HepG2 (cell line): ENCODE measurements around the gene SOX4. TPM values are rescaled to one million over a fixed set of nuclear protein-coding genes. Genes with fewer than 3 reads are reported as not detected.

Source experiments
- AKAP8 ChIP-seq: sonication (generic); formaldehyde crosslinking; IDR thresholded peaks from 2 replicates; pipeline ENCODE4 v1.5.1; 2020; ENCODE audit warnings: mild to moderate bottlenecking, missing genetic modification reagents
- ATF2 ChIP-seq: sonication (generic); formaldehyde crosslinking; IDR thresholded peaks from 2 replicates; pipeline ENCODE4 v1.4.0; 2020; ENCODE audit warnings: missing genetic modification reagents
- BCL3 ChIP-seq: sonication (generic); formaldehyde crosslinking; IDR thresholded peaks from 2 replicates; pipeline ENCODE4 v1.5.1; 2020; ENCODE audit warnings: mild to moderate bottlenecking, missing genetic modification reagents, moderate library complexity
- CREB1 ChIP-seq, 2 experiments: fragments of 450-650 bp in 1 of 2; IDR thresholded peaks; 2 replicates each; pipeline ENCODE4 v1.6.1; 2016 to 2017; ENCODE audit warnings: control low read depth in 1 of 2, mild to moderate bottlenecking in 1 of 2, missing compliant biosample characterization in 1 of 2, missing genetic modification characterization in 1 of 2
- FOXA3 ChIP-seq: IDR thresholded peaks from 2 replicates; pipeline ENCODE4 v1.6.1; 2016; ENCODE audit warnings: missing genetic modification reagents, missing compliant biosample characterization
- GLMP ChIP-seq: sonication (generic); formaldehyde crosslinking; IDR thresholded peaks from 2 replicates; pipeline ENCODE4 v1.9.0; 2021; ENCODE audit warnings: missing genetic modification reagents, mild to moderate bottlenecking, borderline replicate concordance
- HOXA5 ChIP-seq: sonication (generic); formaldehyde crosslinking; IDR thresholded peaks from 2 replicates; pipeline ENCODE4 v1.4.0; 2020; ENCODE audit warnings: missing genetic modification reagents
- JUN ChIP-seq: sonication (generic); formaldehyde crosslinking; IDR thresholded peaks from 2 replicates; pipeline ENCODE4 v1.4.0; 2020; ENCODE audit warnings: mild to moderate bottlenecking, missing genetic modification reagents
- KDM3A ChIP-seq: IDR thresholded peaks from 2 replicates; pipeline ENCODE4 v1.6.1; 2018; ENCODE audit warnings: low read depth, missing compliant biosample characterization
- LCORL ChIP-seq, 2 experiments: fragments of 450-650 bp in 1 of 2; sonication (generic) in 1 of 2; formaldehyde crosslinking in 1 of 2; IDR thresholded peaks; 2 replicates each; pipeline versions ENCODE4 v1.5.0 to v1.6.1; 2017 to 2020; ENCODE audit warnings: antibody characterized with exemption in 1 of 2, missing genetic modification reagents in 1 of 2
- MIER3 ChIP-seq: IDR thresholded peaks from 2 replicates; pipeline ENCODE4 v1.6.1; 2016; ENCODE audit warnings: missing compliant biosample characterization, borderline replicate concordance
- NCOA1 ChIP-seq: sonication (generic); formaldehyde crosslinking; IDR thresholded peaks from 2 replicates; pipeline ENCODE4 v1.9.0; 2021; ENCODE audit warnings: missing genetic modification reagents
- PRPF4 ChIP-seq: fragments of 200-400 bp; formaldehyde crosslinking; IDR thresholded peaks from 2 replicates; pipeline ENCODE4 v1.6.1; 2016; ENCODE audit warnings: low read length, low read depth; ENCODE audit not compliant: poor library complexity, severe bottlenecking
- RAD21 ChIP-seq: fragments of 450-650 bp; formaldehyde crosslinking; IDR thresholded peaks from 2 replicates; pipeline ENCODE4 v1.5.0; 2020; ENCODE audit warnings: mild to moderate bottlenecking
- RCOR2 ChIP-seq: IDR thresholded peaks from 2 replicates; pipeline ENCODE4 v1.6.1; 2016; ENCODE audit warnings: missing biosample characterization, missing genetic modification reagents
- REPIN1 ChIP-seq: sonication (generic); formaldehyde crosslinking; IDR thresholded peaks from 2 replicates; pipeline ENCODE4 v1.8.0; 2022; ENCODE audit warnings: missing genetic modification reagents, low read depth, mild to moderate bottlenecking, borderline replicate concordance
- SETDB1 ChIP-seq: sonication (generic); formaldehyde crosslinking; IDR thresholded peaks from 2 replicates; pipeline ENCODE4 v1.5.1; 2020; ENCODE audit warnings: missing genetic modification reagents, mild to moderate bottlenecking, borderline replicate concordance
- SNRNP70 ChIP-seq: fragments of 200-400 bp; formaldehyde crosslinking; IDR thresholded peaks from 2 replicates; pipeline ENCODE4 v1.6.1; 2017; ENCODE audit warnings: mild to moderate bottlenecking, low read depth, low read length, moderate library complexity
- STAG1 ChIP-seq: sonication (generic); formaldehyde crosslinking; IDR thresholded peaks from 2 replicates; pipeline ENCODE4 v1.4.0; 2020; ENCODE audit warnings: missing genetic modification reagents
- XBP1 ChIP-seq: sonication (generic); formaldehyde crosslinking; IDR thresholded peaks from 2 replicates; pipeline ENCODE4 v1.5.0; 2020; ENCODE audit warnings: missing genetic modification reagents
- YY1 ChIP-seq: IDR thresholded peaks from 2 replicates; pipeline ENCODE4 v1.6.1; 2011; ENCODE audit warnings: low read length, low read depth, moderate library complexity, mild to moderate bottlenecking; ENCODE audit not compliant: insufficient read depth, insufficient replicate concordance
- ZNF616 ChIP-seq: sonication (generic); formaldehyde crosslinking; IDR thresholded peaks from 2 replicates; pipeline ENCODE4 v1.5.0; 2020; ENCODE audit warnings: low read depth, mild to moderate bottlenecking, missing genetic modification reagents
- ZSCAN9 ChIP-seq: IDR thresholded peaks from 2 replicates; pipeline ENCODE4 v1.6.1; 2016; ENCODE audit warnings: borderline replicate concordance
- polyA plus RNA-seq, 8 experiments: library from polyadenylated mRNA; depleted of rRNA in 3 of 8; stranded (reverse) in 7 of 8; unstranded in 1 of 8; fragments of >200 nt; fragmentation: Illumina TruSeq in 4 of 8; extraction: Trizol in 4 of 8; gene quantifications; 2 replicates each; pipeline versions ENCODE4 v1.2.1 to v1.2.3, GENCODE V29; 2011 to 2016; ENCODE audit warnings: low read depth in 4 of 8, missing spikeins in 1 of 8, mixed read lengths in 1 of 8; ENCODE audit not compliant: insufficient read depth in 1 of 8
- total RNA-seq, 5 experiments: library from RNA; depleted of rRNA; stranded (reverse); fragments of >200 nt; fragmentation: Illumina TruSeq; extraction: Trizol; gene quantifications; 2 replicates each; pipeline ENCODE4 v1.2.3, GENCODE V29; 2016; ENCODE audit warnings: low read depth in 1 of 5
- TF ChIP-seq, protein P1 (sequence below): sonication (generic); formaldehyde crosslinking; IDR thresholded peaks from 2 replicates; pipeline ENCODE4 v1.4.0; 2020; ENCODE audit warnings: missing genetic modification reagents

SOX4 gene
- total and polyA plus RNA-seq, 2 of the 13 experiments (the other 11 are each of a cell fraction or from before 2014, with no cell fraction given), result 2.6 to 3.4 TPM

- TF ChIP-seq HOXA5 (CRISPR knock-in tag) (peak; percentile 65; the same call in 1 of the 2 replicates), BCL3 (CRISPR knock-in tag) (no peak), SETDB1 (CRISPR knock-in tag) (no peak), KDM3A (CRISPR knock-in tag) (peak; percentile 68; the same call in 1 of the 2 replicates), SNRNP70 (no peak), RAD21 (peak; percentile 97), NCOA1 (no peak), PRPF4 (no peak), REPIN1 (CRISPR knock-in tag) (peak; percentile 85; the same call in 1 of the 2 replicates), MIER3 (CRISPR knock-in tag) (0 out of 2 replicates have a peak, but pooled peaks have one; percentile 61), ZNF616 (CRISPR knock-in tag) (no peak), JUN (CRISPR knock-in tag) (peak; percentile 17; the same call in 1 of the 2 replicates), RCOR2 (CRISPR knock-in tag) (no peak), GLMP (CRISPR knock-in tag) (no peak), STAG1 (peak; percentile 97), CREB1 (IDR thresholded peaks at IDR 0.05) (no peak), CREB1 (CRISPR knock-in tag; IDR thresholded peaks at IDR 0.05) (no peak), ATF2 (CRISPR knock-in tag) (peak; percentile 32; the same call in 1 of the 2 replicates), FOXA3 (CRISPR knock-in tag) (peak; percentile 42), LCORL (IDR thresholded peaks at IDR 0.05) (no peak), LCORL (CRISPR knock-in tag; IDR thresholded peaks at IDR 0.05) (no peak), AKAP8 (CRISPR knock-in tag) (no peak), ZSCAN9 (CRISPR knock-in tag) (peak; percentile 77), XBP1 (no peak), YY1 (peak; percentile 69)
- TF ChIP-seq, protein P1, sequence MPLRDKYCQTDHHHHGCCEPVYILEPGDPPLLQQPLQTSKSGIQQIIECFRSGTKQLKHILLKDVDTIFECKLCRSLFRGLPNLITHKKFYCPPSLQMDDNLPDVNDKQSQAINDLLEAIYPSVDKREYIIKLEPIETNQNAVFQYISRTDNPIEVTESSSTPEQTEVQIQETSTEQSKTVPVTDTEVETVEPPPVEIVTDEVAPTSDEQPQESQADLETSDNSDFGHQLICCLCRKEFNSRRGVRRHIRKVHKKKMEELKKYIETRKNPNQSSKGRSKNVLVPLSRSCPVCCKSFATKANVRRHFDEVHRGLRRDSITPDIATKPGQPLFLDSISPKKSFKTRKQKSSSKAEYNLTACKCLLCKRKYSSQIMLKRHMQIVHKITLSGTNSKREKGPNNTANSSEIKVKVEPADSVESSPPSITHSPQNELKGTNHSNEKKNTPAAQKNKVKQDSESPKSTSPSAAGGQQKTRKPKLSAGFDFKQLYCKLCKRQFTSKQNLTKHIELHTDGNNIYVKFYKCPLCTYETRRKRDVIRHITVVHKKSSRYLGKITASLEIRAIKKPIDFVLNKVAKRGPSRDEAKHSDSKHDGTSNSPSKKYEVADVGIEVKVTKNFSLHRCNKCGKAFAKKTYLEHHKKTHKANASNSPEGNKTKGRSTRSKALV (CRISPR knock-in tag), result no peak
Measured at GRCh38 chr6:21589352-21590345, 3.9 kb upstream of the SOX4 start (continued).
